ENCODE results near the gene CD9. TPM values are rescaled to one million over a fixed set of nuclear protein-coding genes. Genes with fewer than 3 reads are reported as not detected.

CD9 gene
- total and polyA plus RNA-seq, 7 experiments from 2014 or later: 3.8 to 19.3 (median 8.9) TPM

- Mint-ChIP-seq H3K4me3 (no peak overlapping the region), H3K27me3 (no peaks in the 10 kb centered on the region), H3K36me3 (no peaks in the 10 kb centered on the region), H3K27ac (no peak overlapping the region), H3K4me1 (peaks cover 0 to 29% (median 8%) of the 10 kb centered on the region in 7 donors), H3K9me3 (no peaks in the 10 kb centered on the region)
- ATAC-seq (no peak), DNase-seq (no peak)
- ChIA-PET POLR2A (interaction anchor here (0.6 kb wide), 1 partner anchor 20 kb away, joined by 6 read pairs; no protein-coding TSS in a partner anchor), CTCF (interaction anchor here (1.8 kb wide), 1 partner anchor 27 kb away, joined by 4 read pairs; no protein-coding TSS in a partner anchor)
- intact Hi-C loops (cut with micrococcal nuclease): no loop called here
- Histone ChIP-seq H3K9me3 (ENCODE audit: control insufficient read depth in 2 of 3, low read length in 3 of 3) (no peaks in the 10 kb centered on the region), H3K27ac (ENCODE audit: low read depth, low read length) (no peak overlapping the region), H3K4me3 (ENCODE audit: low read length) (no peak overlapping the region), H3K36me3 (ENCODE audit: control insufficient read depth in 2 of 3, insufficient read depth in 3 of 3, low read length in 3 of 3) (no peaks in the 10 kb centered on the region), H3K4me1 (ENCODE audit: control insufficient read depth in 2 of 2, insufficient read depth in 2 of 2, low read length in 2 of 2) (peaks cover 0 to 3% of the 10 kb centered on the region in 2 donors), H3K27me3 (ENCODE audit: control insufficient read depth in 2 of 2, insufficient read depth in 2 of 2, low read length in 2 of 2) (no peaks in the 10 kb centered on the region)
These were observed 22.0 kb downstream of the CD9 start for GRCh38 chr12:6222078-6222654.

- DNase-seq: no peak
- no peak overlapping the region for H3K4me3 Mint-ChIP-seq
- H3K27me3 Mint-ChIP-seq: no peaks in the 10 kb centered on the region
- H3K9me3 Mint-ChIP-seq: no peaks in the 10 kb centered on the region
- H3K4me1 Mint-ChIP-seq: peaks cover 0 to 20% (median 4%) of the 10 kb centered on the region in 7 donors
- ATAC-seq: no peak
- ChIA-PET POLR2A (no interaction called here), CTCF (no interaction called here)
- Histone ChIP-seq H3K27me3 (ENCODE audit: control insufficient read depth in 2 of 2, insufficient read depth in 2 of 2, low read length in 2 of 2) (no peaks in the 10 kb centered on the region), H3K36me3 (ENCODE audit: control insufficient read depth in 2 of 3, insufficient read depth in 3 of 3, low read length in 3 of 3) (no peaks in the 10 kb centered on the region), H3K9me3 (ENCODE audit: control insufficient read depth in 2 of 3, low read length in 3 of 3) (no peaks in the 10 kb centered on the region), H3K27ac (ENCODE audit: low read depth, low read length) (no peak overlapping the region), H3K4me3 (ENCODE audit: low read length) (no peak overlapping the region), H3K4me1 (ENCODE audit: control insufficient read depth in 2 of 2, insufficient read depth in 2 of 2, low read length in 2 of 2) (peaks cover 0 to under 1% of the 10 kb centered on the region in 2 donors)
- no peak overlapping the region for H3K27ac Mint-ChIP-seq
- intact Hi-C loops (cut with micrococcal nuclease): no loop called here
- H3K36me3 Mint-ChIP-seq: no peaks in the 10 kb centered on the region
These were observed 23.3 kb downstream of the CD9 start for GRCh38 chr12:6223545-6223944.

- CTCF ChIA-PET: no interaction called here
- POLR2A ChIA-PET: no interaction called here
- Histone ChIP-seq H3K27me3 (ENCODE audit: control insufficient read depth in 2 of 2, insufficient read depth in 2 of 2, low read length in 2 of 2) (no peaks in the 10 kb centered on the region), H3K36me3 (ENCODE audit: control insufficient read depth in 2 of 3, insufficient read depth in 3 of 3, low read length in 3 of 3) (no peaks in the 10 kb centered on the region), H3K4me3 (ENCODE audit: low read length) (no peak overlapping the region), H3K9me3 (ENCODE audit: control insufficient read depth in 2 of 3, low read length in 3 of 3) (no peaks in the 10 kb centered on the region), H3K27ac (ENCODE audit: low read depth, low read length) (no peak overlapping the region), H3K4me1 (ENCODE audit: control insufficient read depth in 2 of 2, insufficient read depth in 2 of 2, low read length in 2 of 2) (no peaks in the 10 kb centered on the region)
- H3K4me1 Mint-ChIP-seq: peaks cover 0 to 16% (median 4%) of the 10 kb centered on the region in 7 donors
- DNase-seq (no peak), ATAC-seq (no peak)
- intact Hi-C loops (cut with micrococcal nuclease): no loop called here
- H3K36me3 Mint-ChIP-seq: no peaks in the 10 kb centered on the region
- H3K27me3 Mint-ChIP-seq: no peaks in the 10 kb centered on the region
- H3K9me3 Mint-ChIP-seq: no peaks in the 10 kb centered on the region
- H3K27ac Mint-ChIP-seq: no peak overlapping the region
- no peak overlapping the region for H3K4me3 Mint-ChIP-seq
These were observed 24.4 kb downstream of the CD9 start for GRCh38 chr12:6224550-6224949.

GRCh38 chr12:6225630-6226001 is 25.4 kb downstream of the CD9 start:
- POLR2A ChIA-PET: no interaction called here
- peaks cover 5 to 15% (median 9%) of the 10 kb centered on the region in 7 donors for H3K4me1 Mint-ChIP-seq

GRCh38 chr12:6226002-6226678 is 25.9 kb downstream of the CD9 start:
- Mint-ChIP-seq H3K4me3 (no peak overlapping the region), H3K27ac (peak overlapping the region in 3 of 9 donors; percentile 41 to 72 (median 44)), H3K4me1 (peaks cover 10 to 20% (median 13%) of the 10 kb centered on the region in 7 donors), H3K9me3 (no peaks in the 10 kb centered on the region), H3K36me3 (no peaks in the 10 kb centered on the region), H3K27me3 (peaks cover 0 to 2% (median 0%) of the 10 kb centered on the region in 5 donors)
- intact Hi-C loops (cut with micrococcal nuclease): no loop called here
- Histone ChIP-seq H3K27me3 (ENCODE audit: control insufficient read depth in 2 of 2, insufficient read depth in 2 of 2, low read length in 2 of 2) (no peaks in the 10 kb centered on the region), H3K9me3 (ENCODE audit: control insufficient read depth in 2 of 3, low read length in 3 of 3) (no peaks in the 10 kb centered on the region), H3K4me1 (ENCODE audit: control insufficient read depth in 2 of 2, insufficient read depth in 2 of 2, low read length in 2 of 2) (peaks cover 12 to 14% of the 10 kb centered on the region in 2 donors), H3K4me3 (ENCODE audit: low read length) (no peak overlapping the region), H3K36me3 (ENCODE audit: control insufficient read depth in 2 of 3, insufficient read depth in 3 of 3, low read length in 3 of 3) (no peaks in the 10 kb centered on the region), H3K27ac (ENCODE audit: low read depth, low read length) (no peak overlapping the region)
- POLR2A ChIA-PET: no interaction called here
- CTCF ChIA-PET: no interaction called here
- ATAC-seq (no peak), DNase-seq (no peak)

More at GRCh38 chr12:6225630-6226001, 25.4 kb downstream of the CD9 start:
- DNase-seq (no peak), ATAC-seq (no peak)
- H3K9me3 ChIP-seq (ENCODE audit: control insufficient read depth in 2 of 3, low read length in 3 of 3): no peaks in the 10 kb centered on the region
- no peaks in the 10 kb centered on the region for H3K36me3 Mint-ChIP-seq
- CTCF ChIA-PET: no interaction called here
- H3K36me3 ChIP-seq (ENCODE audit: control insufficient read depth in 2 of 3, insufficient read depth in 3 of 3, low read length in 3 of 3): no peaks in the 10 kb centered on the region
- H3K4me3 Mint-ChIP-seq: no peak overlapping the region
- intact Hi-C loops (cut with micrococcal nuclease): no loop called here
- H3K27ac Mint-ChIP-seq: peak overlapping the region in 1 of 9 donors; percentile 44
- H3K27ac ChIP-seq (ENCODE audit: low read depth, low read length): no peak overlapping the region
- no peaks in the 10 kb centered on the region for H3K27me3 Mint-ChIP-seq
- no peaks in the 10 kb centered on the region for H3K9me3 Mint-ChIP-seq
- peaks cover 9% of the 10 kb centered on the region in 2 donors for H3K4me1 ChIP-seq (ENCODE audit: control insufficient read depth in 2 of 2, insufficient read depth in 2 of 2, low read length in 2 of 2)
- H3K27me3 ChIP-seq (ENCODE audit: control insufficient read depth in 2 of 2, insufficient read depth in 2 of 2, low read length in 2 of 2): no peaks in the 10 kb centered on the region
- H3K4me3 ChIP-seq (ENCODE audit: low read length): no peak overlapping the region

GRCh38 chr12:6226679-6227051 is 26.5 kb downstream of the CD9 start:
- CTCF ChIA-PET: no interaction called here
- Histone ChIP-seq H3K27me3 (ENCODE audit: control insufficient read depth in 2 of 2, insufficient read depth in 2 of 2, low read length in 2 of 2) (no peaks in the 10 kb centered on the region), H3K4me1 (ENCODE audit: control insufficient read depth in 2 of 2, insufficient read depth in 2 of 2, low read length in 2 of 2) (peaks cover 18 to 19% of the 10 kb centered on the region in 2 donors), H3K36me3 (ENCODE audit: control insufficient read depth in 2 of 3, insufficient read depth in 3 of 3, low read length in 3 of 3) (no peaks in the 10 kb centered on the region), H3K9me3 (ENCODE audit: control insufficient read depth in 2 of 3, low read length in 3 of 3) (no peaks in the 10 kb centered on the region), H3K4me3 (ENCODE audit: low read length) (no peak overlapping the region), H3K27ac (ENCODE audit: low read depth, low read length) (no peak overlapping the region)
- DNase-seq: no peak
- peak overlapping the region in 2 of 9 donors; percentile 41 to 72 for H3K27ac Mint-ChIP-seq
- no peak overlapping the region for H3K4me3 Mint-ChIP-seq
- POLR2A ChIA-PET: no interaction called here
- peaks cover 15 to 26% (median 18%) of the 10 kb centered on the region in 7 donors for H3K4me1 Mint-ChIP-seq
- peaks cover 0 to 2% (median 0%) of the 10 kb centered on the region in 5 donors for H3K27me3 Mint-ChIP-seq
- H3K9me3 Mint-ChIP-seq: no peaks in the 10 kb centered on the region
- no peaks in the 10 kb centered on the region for H3K36me3 Mint-ChIP-seq
- intact Hi-C loops (cut with micrococcal nuclease): no loop called here
- ATAC-seq: no peak

Data from naive thymus-derived CD4-positive, alpha-beta T cell (primary cell).